T-helper 22 cell (primary cell): Measurements from ENCODE around the gene TMA7B.

Experiments
- DNase-seq: peaks from one replicate; pipeline ENCODE4 v3.0.0-alpha.2; 2020; ENCODE audit warnings: low read depth

TMA7B gene

GRCh38 chr22:40002935-40003715, 42.9 kb downstream of the TMA7B start:
- no peak for DNase-seq

GRCh38 chr22:40004836-40005235, 44.6 kb downstream of the TMA7B start:
- DNase-seq = no peak

- no peak for DNase-seq
Observed at GRCh38 chr22:40006641-40007040, 46.4 kb downstream of the TMA7B start.

GRCh38 chr22:40007853-40008710, 47.9 kb downstream of the TMA7B start:
- no peak for DNase-seq

GRCh38 chr22:40008726-40009291, 48.6 kb downstream of the TMA7B start:
- no peak for DNase-seq

GRCh38 chr22:40009292-40009774, 49.1 kb downstream of the TMA7B start:
- DNase-seq = no peak

- no peak for DNase-seq
Observed at GRCh38 chr22:40009951-40010671, 49.9 kb downstream of the TMA7B start.

- no peak for DNase-seq
Observed at GRCh38 chr22:40010746-40011145, 50.5 kb downstream of the TMA7B start.
